NCI-H226 (cell line): ENCODE measurements around the gene HPSE.
A peak's percentile ranks its signal among the peaks of the same experiment; 100 is the strongest.
"Not testable (repeated sequence)": the region's sequence is repeated elsewhere in the genome, so short reads cannot be mapped to it uniquely, and the experiment has no call there.

Experiments used
- DNase-seq: peaks from one replicate; pipeline ENCODE4 v3.0.0-alpha.2; 2015

HPSE gene

GRCh38 chr4:83329521-83330110, 5.0 kb downstream of the HPSE start:
- DNase-seq = no peak

- DNase-seq = no peak
These were observed 6.0 kb downstream of the HPSE start for GRCh38 chr4:83328521-83329187.

- DNase-seq = no peak
These were observed 8.1 kb downstream of the HPSE start for GRCh38 chr4:83326546-83326945.

- DNase-seq = not testable (repeated sequence)
These were observed 9.3 kb downstream of the HPSE start for GRCh38 chr4:83325306-83325705.

- no peak for DNase-seq
These were observed 11.5 kb downstream of the HPSE start for GRCh38 chr4:83323136-83323535.

GRCh38 chr4:83320548-83320947, 14.1 kb downstream of the HPSE start:
- peak; percentile 46 for DNase-seq

- DNase-seq = no peak
These were observed 16.0 kb downstream of the HPSE start for GRCh38 chr4:83318666-83319065.

GRCh38 chr4:83317671-83318070, 17.0 kb downstream of the HPSE start:
- no peak for DNase-seq

GRCh38 chr4:83316459-83317165, 18.0 kb downstream of the HPSE start:
- peak; percentile 29 for DNase-seq

GRCh38 chr4:83315341-83315870, 19.2 kb downstream of the HPSE start:
- DNase-seq = no peak

GRCh38 chr4:83308672-83309071, 26.0 kb downstream of the HPSE start:
- no peak for DNase-seq

GRCh38 chr4:83307920-83308319, 26.7 kb downstream of the HPSE start:
- DNase-seq = no peak

- no peak for DNase-seq
These were observed 29.5 kb downstream of the HPSE start for GRCh38 chr4:83305187-83305586.

- DNase-seq = no peak
These were observed 36.9 kb downstream of the HPSE start for GRCh38 chr4:83297548-83298260.

GRCh38 chr4:83293305-83294046, 41.2 kb downstream of the HPSE start:
- DNase-seq = no peak

GRCh38 chr4:83290059-83290774, 44.4 kb downstream of the HPSE start:
- DNase-seq = not testable (repeated sequence)

GRCh38 chr4:83288381-83288780, 46.3 kb downstream of the HPSE start:
- not testable (repeated sequence) for DNase-seq

GRCh38 chr4:83285055-83285407, 49.6 kb downstream of the HPSE start:
- DNase-seq = no peak

- peak; percentile 90 for DNase-seq
These were observed 50.2 kb downstream of the HPSE start, which contains the start of gene COQ2 for GRCh38 chr4:83284193-83285054. COQ2 (minus strand) TSS chr4:83284798; CDS start chr4:83284764, 34 bp downstream.

GRCh38 chr4:83283181-83283580, 51.5 kb downstream of the HPSE start:
- DNase-seq = no peak

GRCh38 chr4:83282049-83282535, 52.6 kb downstream of the HPSE start:
- no peak for DNase-seq
